GM23338 (cell line): ENCODE measurements around the gene SLC9A9. TPM values are rescaled to one million over a fixed set of nuclear protein-coding genes. Genes with fewer than 3 reads are reported as not detected.

Experiments used
- ATAC-seq: fragments of 200-7000 bp; cut with Tn5 transposase; 3 replicates; pipeline ENCODE4 v1.9.1; 2020
- DNase-seq: peaks from one replicate; pipeline ENCODE4 v3.0.0-alpha.2; 2015; ENCODE audit warnings: low spot score
- H2AFZ ChIP-seq: fragments of 200-600 bp; sonication (generic); 2 replicates; pipeline ENCODE4 v1.8.0; 2016; ENCODE audit warnings: antibody characterized with exemption, mild to moderate bottlenecking, moderate library complexity
- H3F3A ChIP-seq: fragments of 200-600 bp; sonication (generic); replicated peaks from 2 replicates; pipeline ENCODE4 v1.8.0; 2017; ENCODE audit warnings: antibody characterized with exemption, mixed run types, low read depth
- H3K27ac ChIP-seq: fragments of 200-600 bp; sonication (generic); 2 replicates; pipeline ENCODE4 v1.6.1; 2016; ENCODE audit warnings: low read depth
- H3K27me3 ChIP-seq: fragments of 200-600 bp; sonication (generic); 2 replicates; pipeline ENCODE4 v1.8.0; 2016; ENCODE audit warnings: mild to moderate bottlenecking, mixed run types, moderate library complexity; ENCODE audit not compliant: insufficient read depth
- H3K36me3 ChIP-seq: fragments of 200-600 bp; sonication (generic); 2 replicates; pipeline ENCODE4 v1.8.0; 2016; ENCODE audit warnings: mild to moderate bottlenecking; ENCODE audit not compliant: insufficient read depth
- H3K4me1 ChIP-seq: fragments of 200-600 bp; sonication (generic); 2 replicates; pipeline ENCODE4 v1.8.0; 2016; ENCODE audit warnings: mild to moderate bottlenecking, moderate library complexity; ENCODE audit not compliant: insufficient read depth
- H3K4me2 ChIP-seq: fragments of 200-600 bp; sonication (generic); 2 replicates; pipeline ENCODE4 v1.7.1; 2017; ENCODE audit warnings: mixed run types
- H3K4me3 ChIP-seq: fragments of 200-600 bp; sonication (generic); 2 replicates; pipeline ENCODE4 v1.6.1; 2016; ENCODE audit warnings: mixed run types
- H3K79me2 ChIP-seq: fragments of 200-600 bp; sonication (generic); replicated peaks from 2 replicates; pipeline ENCODE4 v1.8.0; 2017; ENCODE audit warnings: mild to moderate bottlenecking; ENCODE audit not compliant: insufficient read depth
- H3K9me2 ChIP-seq: fragments of 200-600 bp; sonication (generic); 2 replicates; pipeline ENCODE4 v1.8.0; 2017; ENCODE audit not compliant: insufficient read depth
- H4K20me1 ChIP-seq: fragments of 200-600 bp; sonication (generic); replicated peaks from 2 replicates; pipeline ENCODE4 v1.8.0; 2017; ENCODE audit warnings: mild to moderate bottlenecking; ENCODE audit not compliant: insufficient read depth
- H3K27ac Mint-ChIP-seq: 2 replicates; pipeline ENCODE4 v1.8.0; 2020; ENCODE audit warnings: inconsistent platforms, mild to moderate bottlenecking, moderate library complexity, mixed read lengths
- H3K27me3 Mint-ChIP-seq: 3 replicates; pipeline ENCODE4 v1.8.0; 2022; ENCODE audit warnings: low read depth, mild to moderate bottlenecking, moderate library complexity, mixed read lengths, inconsistent platforms; ENCODE audit not compliant: insufficient read depth, poor library complexity
- H3K36me3 Mint-ChIP-seq: 3 replicates; pipeline ENCODE4 v1.8.0; 2021; ENCODE audit warnings: low read depth, mild to moderate bottlenecking, inconsistent platforms, moderate library complexity, mixed read lengths
- H3K4me1 Mint-ChIP-seq: 3 replicates; pipeline ENCODE4 v1.8.0; 2020; ENCODE audit warnings: mild to moderate bottlenecking, inconsistent platforms, mixed read lengths
- H3K4me3 Mint-ChIP-seq: 3 replicates; pipeline ENCODE4 v1.8.0; 2021; ENCODE audit warnings: moderate library complexity, mild to moderate bottlenecking, inconsistent platforms, mixed read lengths
- H3K9me3 Mint-ChIP-seq: 3 replicates; pipeline ENCODE4 v1.8.0; 2020; ENCODE audit warnings: moderate library complexity, mild to moderate bottlenecking, inconsistent platforms, mixed read lengths
- EZH2 ChIP-seq: fragments of 200-600 bp; sonication (generic); IDR thresholded peaks from one replicate; pipeline ENCODE4 v1.8.0; 2017; ENCODE audit warnings: antibody characterized with exemption, mild to moderate bottlenecking, low read depth; ENCODE audit not compliant: unreplicated experiment
- EZH2phosphoT487 ChIP-seq: fragments of 200-600 bp; sonication (generic); IDR thresholded peaks from one replicate; pipeline ENCODE4 v1.8.1; 2018; ENCODE audit warnings: antibody characterized with exemption; ENCODE audit not compliant: unreplicated experiment
- NANOG ChIP-seq: IDR thresholded peaks from 2 replicates; pipeline ENCODE4 v1.6.1; 2016; ENCODE audit warnings: antibody characterized with exemption, borderline replicate concordance
- POLR2AphosphoS5 ChIP-seq: IDR thresholded peaks from 2 replicates; pipeline ENCODE4 v1.6.1; 2016; ENCODE audit warnings: antibody characterized with exemption, low read depth
- ZNF114 ChIP-seq: fragments of 250-450 bp; sonication (Bioruptor Pico); IDR thresholded peaks from 2 replicates; pipeline ENCODE4 v1.5.0; 2020; ENCODE audit warnings: mild to moderate bottlenecking, moderate library complexity
- ZNF331 ChIP-seq: fragments of 250-450 bp; sonication (Bioruptor Pico); IDR thresholded peaks from 2 replicates; pipeline ENCODE4 v1.5.0; 2020; ENCODE audit warnings: low read depth, mild to moderate bottlenecking, moderate library complexity
- polyA plus RNA-seq: library from polyadenylated mRNA; unstranded; fragments of >200 nt; fragmentation: Nextera tagmentation; extraction: Ambion mirVana; gene quantifications from 2 replicates; pipeline ENCODE4 v1.2.1, GENCODE V29; 2016
- total RNA-seq: library from RNA; depleted of rRNA; stranded (reverse); fragments of >200 nt; shearing (Covaris generic); gene quantifications from 2 replicates; pipeline ENCODE4 v1.2.3, GENCODE V29; 2014
- TF ChIP-seq, protein P1 (sequence below): IDR thresholded peaks from 2 replicates; pipeline ENCODE4 v1.6.1; 2016; ENCODE audit warnings: antibody characterized with exemption
- TF ChIP-seq, protein P2 (sequence below), 2 experiments: fragments of 200-600 bp in 1 of 2; sonication (generic) in 1 of 2; conservative IDR thresholded peaks; 2 replicates each; pipeline versions ENCODE4 v1.5.1 to v1.6.1; 2016 to 2017; ENCODE audit warnings: antibody characterized with exemption in 2 of 2, low read depth in 2 of 2, mild to moderate bottlenecking in 2 of 2, moderate library complexity in 1 of 2
- TF ChIP-seq, protein P3 (sequence below): fragments of 250-450 bp; sonication (Bioruptor Pico); IDR thresholded peaks from 2 replicates; pipeline ENCODE4 v1.5.0; 2020; ENCODE audit warnings: mild to moderate bottlenecking, moderate library complexity
- TF ChIP-seq, protein P4 (sequence below): IDR thresholded peaks from one replicate; pipeline ENCODE4 v1.6.1; 2018; ENCODE audit warnings: antibody characterized with exemption; ENCODE audit not compliant: unreplicated experiment

SLC9A9 gene
- total and polyA plus RNA-seq, 2 experiments from 2014 or later: 1.3 to 1.6 TPM

DNA sequence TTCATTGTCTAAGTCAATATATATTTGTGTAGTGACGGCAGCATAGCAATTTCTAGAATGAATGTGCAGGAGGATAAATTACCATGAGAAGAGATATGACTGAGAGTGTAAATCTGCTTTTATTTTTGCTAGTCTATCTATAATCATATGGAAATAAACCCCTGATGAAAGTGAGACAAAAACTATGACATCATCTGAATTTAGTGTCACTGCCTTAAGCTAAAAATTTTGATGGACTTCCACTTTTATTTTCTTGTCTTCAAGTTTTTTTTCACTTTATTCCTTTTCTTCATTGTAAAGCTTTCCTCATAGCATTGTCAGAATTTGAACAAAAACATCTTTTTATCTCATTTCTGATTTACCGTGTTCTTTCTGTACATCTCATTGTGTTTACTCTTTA is 486.7 kb downstream of the SLC9A9 start:
- Histone ChIP-seq H2AFZ (no peak overlapping the region), H3K36me3 (no peaks in the 10 kb centered on the region), H3K27ac (no peak overlapping the region), H4K20me1 (no peaks in the 10 kb centered on the region), H3K4me2 (no peak overlapping the region), H3F3A (no peaks in the 10 kb centered on the region), H3K9me2 (peaks cover under 1% of the 10 kb centered on the region; the same call in 1 of the 2 replicates), H3K79me2 (no peaks in the 10 kb centered on the region), H3K4me3 (no peak overlapping the region), H3K4me1 (no peaks in the 10 kb centered on the region), H3K27me3 (no peaks in the 10 kb centered on the region)
- Mint-ChIP-seq H3K4me3 (no peak overlapping the region), H3K27ac (no peak overlapping the region), H3K9me3 (no peaks in the 10 kb centered on the region), H3K27me3 (peaks cover 3% of the 10 kb centered on the region), H3K4me1 (no peaks in the 10 kb centered on the region), H3K36me3 (no peaks in the 10 kb centered on the region)
- no peak for ATAC-seq
- no peak for DNase-seq
- TF ChIP-seq EZH2phosphoT487 (no peak), ZNF331 (no peak), POLR2AphosphoS5 (no peak)

DNA sequence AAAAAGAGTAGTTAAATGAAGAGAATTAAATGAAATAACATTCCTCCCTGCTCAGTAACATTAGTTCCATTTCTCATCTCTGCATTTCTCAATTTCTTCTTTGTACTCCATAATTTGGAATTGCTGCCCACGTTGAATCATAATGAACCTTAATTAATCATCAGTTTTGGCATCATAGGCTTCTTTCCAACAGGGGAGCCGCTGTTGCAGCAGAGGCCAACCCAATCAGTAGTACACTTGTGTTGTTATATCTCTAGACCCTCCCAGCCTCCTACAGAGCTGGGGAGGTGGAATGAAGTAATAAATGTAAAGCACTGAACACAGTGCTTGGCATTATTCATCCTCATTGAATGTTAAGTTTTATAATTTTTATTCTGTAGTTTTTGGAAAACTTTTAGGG is 488.0 kb downstream of the SLC9A9 start:
- no peaks in the 10 kb centered on the region for H3K79me2 ChIP-seq
- no peaks in the 10 kb centered on the region for H4K20me1 ChIP-seq
- Mint-ChIP-seq H3K4me1 (no peaks in the 10 kb centered on the region), H3K36me3 (no peaks in the 10 kb centered on the region), H3K4me3 (no peak overlapping the region), H3K27me3 (peaks cover 3% of the 10 kb centered on the region), H3K27ac (no peak overlapping the region), H3K9me3 (no peaks in the 10 kb centered on the region)
- no peak overlapping the region for H3K4me3 ChIP-seq
- H3K27ac ChIP-seq: no peak overlapping the region
- H3K9me2 ChIP-seq: peaks cover 4% of the 10 kb centered on the region; the same call in 1 of the 2 replicates
- H3F3A ChIP-seq: no peaks in the 10 kb centered on the region
- DNase-seq: no peak
- no peak for ATAC-seq
- H2AFZ ChIP-seq: no peak overlapping the region
- H3K27me3 ChIP-seq: no peaks in the 10 kb centered on the region
- no peaks in the 10 kb centered on the region for H3K4me1 ChIP-seq
- no peaks in the 10 kb centered on the region for H3K36me3 ChIP-seq
- no peak overlapping the region for H3K4me2 ChIP-seq
- TF ChIP-seq, protein P1, sequence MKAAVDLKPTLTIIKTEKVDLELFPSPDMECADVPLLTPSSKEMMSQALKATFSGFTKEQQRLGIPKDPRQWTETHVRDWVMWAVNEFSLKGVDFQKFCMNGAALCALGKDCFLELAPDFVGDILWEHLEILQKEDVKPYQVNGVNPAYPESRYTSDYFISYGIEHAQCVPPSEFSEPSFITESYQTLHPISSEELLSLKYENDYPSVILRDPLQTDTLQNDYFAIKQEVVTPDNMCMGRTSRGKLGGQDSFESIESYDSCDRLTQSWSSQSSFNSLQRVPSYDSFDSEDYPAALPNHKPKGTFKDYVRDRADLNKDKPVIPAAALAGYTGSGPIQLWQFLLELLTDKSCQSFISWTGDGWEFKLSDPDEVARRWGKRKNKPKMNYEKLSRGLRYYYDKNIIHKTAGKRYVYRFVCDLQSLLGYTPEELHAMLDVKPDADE: no peak
- TF ChIP-seq ZNF331: no peak
- no peak for TF ChIP-seq NANOG
- TF ChIP-seq, protein P2, sequence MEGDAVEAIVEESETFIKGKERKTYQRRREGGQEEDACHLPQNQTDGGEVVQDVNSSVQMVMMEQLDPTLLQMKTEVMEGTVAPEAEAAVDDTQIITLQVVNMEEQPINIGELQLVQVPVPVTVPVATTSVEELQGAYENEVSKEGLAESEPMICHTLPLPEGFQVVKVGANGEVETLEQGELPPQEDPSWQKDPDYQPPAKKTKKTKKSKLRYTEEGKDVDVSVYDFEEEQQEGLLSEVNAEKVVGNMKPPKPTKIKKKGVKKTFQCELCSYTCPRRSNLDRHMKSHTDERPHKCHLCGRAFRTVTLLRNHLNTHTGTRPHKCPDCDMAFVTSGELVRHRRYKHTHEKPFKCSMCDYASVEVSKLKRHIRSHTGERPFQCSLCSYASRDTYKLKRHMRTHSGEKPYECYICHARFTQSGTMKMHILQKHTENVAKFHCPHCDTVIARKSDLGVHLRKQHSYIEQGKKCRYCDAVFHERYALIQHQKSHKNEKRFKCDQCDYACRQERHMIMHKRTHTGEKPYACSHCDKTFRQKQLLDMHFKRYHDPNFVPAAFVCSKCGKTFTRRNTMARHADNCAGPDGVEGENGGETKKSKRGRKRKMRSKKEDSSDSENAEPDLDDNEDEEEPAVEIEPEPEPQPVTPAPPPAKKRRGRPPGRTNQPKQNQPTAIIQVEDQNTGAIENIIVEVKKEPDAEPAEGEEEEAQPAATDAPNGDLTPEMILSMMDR (conservative IDR thresholded peaks at IDR 0.05; ENCODE audit: low read depth in 2 of 2): no peak
- no peak for TF ChIP-seq POLR2AphosphoS5
- TF ChIP-seq, protein P3, sequence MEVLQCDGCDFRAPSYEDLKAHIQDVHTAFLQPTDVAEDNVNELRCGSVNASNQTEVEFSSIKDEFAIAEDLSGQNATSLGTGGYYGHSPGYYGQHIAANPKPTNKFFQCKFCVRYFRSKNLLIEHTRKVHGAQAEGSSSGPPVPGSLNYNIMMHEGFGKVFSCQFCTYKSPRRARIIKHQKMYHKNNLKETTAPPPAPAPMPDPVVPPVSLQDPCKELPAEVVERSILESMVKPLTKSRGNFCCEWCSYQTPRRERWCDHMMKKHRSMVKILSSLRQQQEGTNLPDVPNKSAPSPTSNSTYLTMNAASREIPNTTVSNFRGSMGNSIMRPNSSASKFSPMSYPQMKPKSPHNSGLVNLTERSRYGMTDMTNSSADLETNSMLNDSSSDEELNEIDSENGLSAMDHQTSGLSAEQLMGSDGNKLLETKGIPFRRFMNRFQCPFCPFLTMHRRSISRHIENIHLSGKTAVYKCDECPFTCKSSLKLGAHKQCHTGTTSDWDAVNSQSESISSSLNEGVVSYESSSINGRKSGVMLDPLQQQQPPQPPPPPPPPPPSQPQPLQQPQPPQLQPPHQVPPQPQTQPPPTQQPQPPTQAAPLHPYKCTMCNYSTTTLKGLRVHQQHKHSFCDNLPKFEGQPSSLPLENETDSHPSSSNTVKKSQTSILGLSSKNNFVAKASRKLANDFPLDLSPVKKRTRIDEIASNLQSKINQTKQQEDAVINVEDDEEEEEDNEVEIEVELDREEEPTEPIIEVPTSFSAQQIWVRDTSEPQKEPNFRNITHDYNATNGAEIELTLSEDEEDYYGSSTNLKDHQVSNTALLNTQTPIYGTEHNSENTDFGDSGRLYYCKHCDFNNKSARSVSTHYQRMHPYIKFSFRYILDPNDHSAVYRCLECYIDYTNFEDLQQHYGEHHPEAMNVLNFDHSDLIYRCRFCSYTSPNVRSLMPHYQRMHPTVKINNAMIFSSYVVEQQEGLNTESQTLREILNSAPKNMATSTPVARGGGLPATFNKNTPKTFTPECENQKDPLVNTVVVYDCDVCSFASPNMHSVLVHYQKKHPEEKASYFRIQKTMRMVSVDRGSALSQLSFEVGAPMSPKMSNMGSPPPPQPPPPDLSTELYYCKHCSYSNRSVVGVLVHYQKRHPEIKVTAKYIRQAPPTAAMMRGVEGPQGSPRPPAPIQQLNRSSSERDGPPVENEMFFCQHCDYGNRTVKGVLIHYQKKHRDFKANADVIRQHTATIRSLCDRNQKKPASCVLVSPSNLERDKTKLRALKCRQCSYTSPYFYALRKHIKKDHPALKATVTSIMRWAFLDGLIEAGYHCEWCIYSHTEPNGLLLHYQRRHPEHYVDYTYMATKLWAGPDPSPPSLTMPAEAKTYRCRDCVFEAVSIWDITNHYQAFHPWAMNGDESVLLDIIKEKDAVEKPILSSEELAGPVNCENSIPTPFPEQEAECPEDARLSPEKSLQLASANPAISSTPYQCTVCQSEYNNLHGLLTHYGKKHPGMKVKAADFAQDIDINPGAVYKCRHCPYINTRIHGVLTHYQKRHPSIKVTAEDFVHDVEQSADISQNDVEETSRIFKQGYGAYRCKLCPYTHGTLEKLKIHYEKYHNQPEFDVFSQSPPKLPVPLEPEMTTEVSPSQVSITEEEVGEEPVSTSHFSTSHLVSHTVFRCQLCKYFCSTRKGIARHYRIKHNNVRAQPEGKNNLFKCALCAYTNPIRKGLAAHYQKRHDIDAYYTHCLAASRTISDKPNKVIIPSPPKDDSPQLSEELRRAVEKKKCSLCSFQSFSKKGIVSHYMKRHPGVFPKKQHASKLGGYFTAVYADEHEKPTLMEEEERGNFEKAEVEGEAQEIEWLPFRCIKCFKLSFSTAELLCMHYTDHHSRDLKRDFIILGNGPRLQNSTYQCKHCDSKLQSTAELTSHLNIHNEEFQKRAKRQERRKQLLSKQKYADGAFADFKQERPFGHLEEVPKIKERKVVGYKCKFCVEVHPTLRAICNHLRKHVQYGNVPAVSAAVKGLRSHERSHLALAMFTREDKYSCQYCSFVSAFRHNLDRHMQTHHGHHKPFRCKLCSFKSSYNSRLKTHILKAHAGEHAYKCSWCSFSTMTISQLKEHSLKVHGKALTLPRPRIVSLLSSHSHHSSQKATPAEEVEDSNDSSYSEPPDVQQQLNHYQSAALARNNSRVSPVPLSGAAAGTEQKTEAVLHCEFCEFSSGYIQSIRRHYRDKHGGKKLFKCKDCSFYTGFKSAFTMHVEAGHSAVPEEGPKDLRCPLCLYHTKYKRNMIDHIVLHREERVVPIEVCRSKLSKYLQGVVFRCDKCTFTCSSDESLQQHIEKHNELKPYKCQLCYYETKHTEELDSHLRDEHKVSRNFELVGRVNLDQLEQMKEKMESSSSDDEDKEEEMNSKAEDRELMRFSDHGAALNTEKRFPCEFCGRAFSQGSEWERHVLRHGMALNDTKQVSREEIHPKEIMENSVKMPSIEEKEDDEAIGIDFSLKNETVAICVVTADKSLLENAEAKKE: no peak
- TF ChIP-seq, protein P4, sequence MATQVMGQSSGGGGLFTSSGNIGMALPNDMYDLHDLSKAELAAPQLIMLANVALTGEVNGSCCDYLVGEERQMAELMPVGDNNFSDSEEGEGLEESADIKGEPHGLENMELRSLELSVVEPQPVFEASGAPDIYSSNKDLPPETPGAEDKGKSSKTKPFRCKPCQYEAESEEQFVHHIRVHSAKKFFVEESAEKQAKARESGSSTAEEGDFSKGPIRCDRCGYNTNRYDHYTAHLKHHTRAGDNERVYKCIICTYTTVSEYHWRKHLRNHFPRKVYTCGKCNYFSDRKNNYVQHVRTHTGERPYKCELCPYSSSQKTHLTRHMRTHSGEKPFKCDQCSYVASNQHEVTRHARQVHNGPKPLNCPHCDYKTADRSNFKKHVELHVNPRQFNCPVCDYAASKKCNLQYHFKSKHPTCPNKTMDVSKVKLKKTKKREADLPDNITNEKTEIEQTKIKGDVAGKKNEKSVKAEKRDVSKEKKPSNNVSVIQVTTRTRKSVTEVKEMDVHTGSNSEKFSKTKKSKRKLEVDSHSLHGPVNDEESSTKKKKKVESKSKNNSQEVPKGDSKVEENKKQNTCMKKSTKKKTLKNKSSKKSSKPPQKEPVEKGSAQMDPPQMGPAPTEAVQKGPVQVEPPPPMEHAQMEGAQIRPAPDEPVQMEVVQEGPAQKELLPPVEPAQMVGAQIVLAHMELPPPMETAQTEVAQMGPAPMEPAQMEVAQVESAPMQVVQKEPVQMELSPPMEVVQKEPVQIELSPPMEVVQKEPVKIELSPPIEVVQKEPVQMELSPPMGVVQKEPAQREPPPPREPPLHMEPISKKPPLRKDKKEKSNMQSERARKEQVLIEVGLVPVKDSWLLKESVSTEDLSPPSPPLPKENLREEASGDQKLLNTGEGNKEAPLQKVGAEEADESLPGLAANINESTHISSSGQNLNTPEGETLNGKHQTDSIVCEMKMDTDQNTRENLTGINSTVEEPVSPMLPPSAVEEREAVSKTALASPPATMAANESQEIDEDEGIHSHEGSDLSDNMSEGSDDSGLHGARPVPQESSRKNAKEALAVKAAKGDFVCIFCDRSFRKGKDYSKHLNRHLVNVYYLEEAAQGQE: no peak
- TF ChIP-seq ZNF114: no peak
- no peak for TF ChIP-seq EZH2
